K562 (cell line): ENCODE data around the gene GADL1. TPM values are rescaled to one million over a fixed set of nuclear protein-coding genes. Genes with fewer than 3 reads are reported as not detected.

Experiments used
- ATAC-seq: fragments of 200-7000 bp; cut with Tn5 transposase; 3 replicates; pipeline ENCODE4 v1.9.1; 2020; ENCODE audit warnings: moderate library complexity
- BruUV-seq: library from RNA; stranded (reverse); fragments of 400-500 nt; replicated peaks from 2 replicates; lab custom pipeline; 2021; lab: Mats Ljungman, UMichigan
- CTCF ChIA-PET: fragments of 300-600 bp; formaldehyde crosslinking; extraction: SDS; loops from one replicate; lab custom pipeline; 2021; ENCODE audit warnings: low intra/inter-chr PET ratio; lab: Yijun Ruan, JAX
- POLR2A ChIA-PET: fragments of 300-600, 350-650 bp; sonication (Branson Sonifier 250); formaldehyde crosslinking; extraction: SDS; loops from one replicate; lab custom pipeline; 2021; ENCODE audit warnings: antibody characterized with exemption, inconsistent platforms; lab: Yijun Ruan, JAX
- DNase-seq, 4 experiments: peaks; one replicate each; pipeline versions ENCODE4 v3.0.0 to v3.0.0-alpha.2; 2011 to 2018; ENCODE audit warnings: low spot score in 3 of 4, mixed read lengths in 3 of 4; ENCODE audit errors: extremely low read depth in 1 of 4
- FAIRE-seq: peaks from 2 replicates; lab custom pipeline; 2011; peaks lifted over from hg19 to GRCh38; lab: Jason Lieb, UNC
- H2AFZ ChIP-seq: 2 replicates; pipeline ENCODE4 v1.6.0; 2011; ENCODE audit warnings: low read depth, low read length, control low read depth, inconsistent platforms
- H3K27ac ChIP-seq: fragments of 200-600 bp; 3 replicates; pipeline ENCODE4 v1.8.0; 2011; ENCODE audit warnings: low read depth, mild to moderate bottlenecking, control low read depth, inconsistent platforms, low read length, moderate library complexity, mixed read lengths; ENCODE audit errors: extremely low read depth
- H3K27me3 ChIP-seq, 2 experiments: fragments of 300-600 bp in 1 of 2; 2 replicates in 1 of 2; 3 replicates in 1 of 2; pipeline versions ENCODE4 v1.6.0 to v1.8.0; 2011; ENCODE audit warnings: inconsistent platforms in 2 of 2, low read length in 2 of 2, mild to moderate bottlenecking in 1 of 2, mixed read lengths in 1 of 2, moderate library complexity in 1 of 2; ENCODE audit not compliant: control insufficient read depth in 2 of 2, insufficient read depth in 2 of 2
- H3K36me3 ChIP-seq: fragments of 300-600 bp; 3 replicates; pipeline ENCODE4 v1.8.0; 2011; ENCODE audit warnings: mild to moderate bottlenecking, low read length, inconsistent platforms; ENCODE audit not compliant: control insufficient read depth, insufficient read depth
- H3K4me1 ChIP-seq, 2 experiments: fragments of 200-600 bp in 1 of 2; replicated peaks in 1 of 2; 2 replicates in 1 of 2; 3 replicates in 1 of 2; pipeline versions ENCODE4 v1.5.1 to v1.8.0; 2011; ENCODE audit warnings: inconsistent platforms in 2 of 2, low read length in 2 of 2, mild to moderate bottlenecking in 1 of 2, mixed read lengths in 1 of 2, moderate library complexity in 1 of 2; ENCODE audit not compliant: control insufficient read depth in 2 of 2, insufficient read depth in 2 of 2
- H3K4me2 ChIP-seq: 2 replicates; pipeline ENCODE4 v1.6.1; 2011; ENCODE audit warnings: low read length, control low read depth, inconsistent platforms, mixed read lengths; ENCODE audit not compliant: insufficient read depth
- H3K4me3 ChIP-seq: fragments of 200-600 bp; sonication (generic), shearing (Covaris generic); 2 replicates; pipeline ENCODE4 v1.5.1; 2016; ENCODE audit warnings: control low read depth, inconsistent platforms
- H3K79me2 ChIP-seq: fragments of 200-600 bp; 3 replicates; pipeline ENCODE4 v1.8.0; 2011; ENCODE audit warnings: low read length, inconsistent platforms; ENCODE audit not compliant: control insufficient read depth, insufficient read depth
- H3K9ac ChIP-seq, 2 experiments: 2 replicates each; pipeline versions ENCODE4 v1.6.0 to v1.6.1; 2011; ENCODE audit warnings: low read depth in 2 of 2, low read length in 2 of 2, control low read depth in 1 of 2, inconsistent platforms in 1 of 2, mild to moderate bottlenecking in 1 of 2, mixed read lengths in 1 of 2; ENCODE audit not compliant: insufficient read depth in 1 of 2
- H3K9me1 ChIP-seq: one replicate; pipeline ENCODE4 v1.6.0; 2011; ENCODE audit warnings: inconsistent platforms, mild to moderate bottlenecking, low read length, moderate library complexity; ENCODE audit not compliant: control insufficient read depth, insufficient read depth
- H3K9me3 ChIP-seq: replicated peaks from 2 replicates; pipeline ENCODE4 v1.5.1; 2011; ENCODE audit warnings: low read depth, low read length, inconsistent platforms; ENCODE audit not compliant: control insufficient read depth, insufficient read depth
- H4K20me1 ChIP-seq: replicated peaks from 2 replicates; pipeline ENCODE4 v1.6.1; 2011; ENCODE audit warnings: low read length, inconsistent platforms, mixed read lengths; ENCODE audit not compliant: control insufficient read depth, insufficient read depth
- CEBPG ChIP-seq, 3 experiments: fragments of 200-800 bp in 1 of 3; sonication (Bioruptor generic) in 1 of 3; sonication (generic) in 1 of 3; formaldehyde crosslinking in 1 of 3; IDR thresholded peaks in 2 of 3; conservative IDR thresholded peaks in 1 of 3; 2 replicates each; pipeline versions ENCODE4 v1.6.1 to v1.8.0; 2016 to 2022; ENCODE audit warnings: missing compliant biosample characterization in 2 of 3, missing genetic modification characterization in 2 of 3, mild to moderate bottlenecking in 1 of 3, missing genetic modification reagents in 1 of 3
- SIN3A ChIP-seq, 2 experiments: fragments of 150-350 bp in 1 of 2; IDR thresholded peaks; 2 replicates each; pipeline ENCODE4 v1.6.1; 2011 to 2016; ENCODE audit warnings: borderline replicate concordance in 2 of 2, low read depth in 2 of 2, low read length in 2 of 2, mild to moderate bottlenecking in 2 of 2, moderate library complexity in 2 of 2; ENCODE audit not compliant: control insufficient read depth in 1 of 2
- SMARCC2 ChIP-seq: fragments of 450-650 bp; IDR thresholded peaks from 2 replicates; pipeline ENCODE4 v1.6.1; 2017; ENCODE audit warnings: antibody characterized with exemption, moderate library complexity, mild to moderate bottlenecking, low read depth
- SRF ChIP-seq, 2 experiments: fragments of 250-450, 450-650 bp in 1 of 2; sonication (Bioruptor Pico) in 1 of 2; sonication (generic) in 1 of 2; formaldehyde crosslinking; IDR thresholded peaks; 2 replicates each; pipeline versions ENCODE4 v1.5.0 to v1.5.1; 2020 to 2022; ENCODE audit warnings: mild to moderate bottlenecking in 1 of 2, missing genetic modification reagents in 1 of 2
- WGBS: fragments of 100-300 bp; shearing (Covaris generic); methylation state at CpG from one replicate; pipeline ENCODE4 v1.1.6; 2016; ENCODE audit warnings: low coverage, mixed read lengths; ENCODE audit not compliant: insufficient coverage; ENCODE audit errors: missing lambda C conversion rate; 5-methylcytosine and 5-hydroxymethylcytosine counted together
- in situ Hi-C: fragments of 300-500 bp; cut with MboI; formaldehyde crosslinking; loops from 4 replicates; pipeline ENCODE4 v1.15.0; 2018; ENCODE audit warnings: inconsistent platforms, mixed read lengths
- intact Hi-C: fragments of 100-400 bp; cut with micrococcal nuclease; formaldehyde crosslinking; loops from 2 replicates; pipeline ENCODE4 v1.14.2; 2022
- polyA plus RNA-seq, 8 experiments: library from polyadenylated mRNA; depleted of rRNA in 4 of 8; stranded (reverse) in 5 of 8; unstranded in 3 of 8; fragments of >200 nt; fragmentation: Nextera tagmentation in 2 of 8; fragmentation: Illumina TruSeq in 1 of 8; extraction: Ambion mirVana in 2 of 8; extraction: Trizol in 1 of 8; gene quantifications; 2 replicates each; pipeline versions ENCODE4 v1.2.1 to v1.2.3, GENCODE V29; 2011 to 2014; ENCODE audit warnings: inconsistent platforms in 1 of 8, missing spikeins in 1 of 8
- total RNA-seq, 7 experiments: library from RNA; depleted of rRNA in 6 of 7; stranded (reverse); fragments of >200 nt in 6 of 7; fragmentation: Illumina TruSeq in 2 of 7; extraction: Trizol in 2 of 7; gene quantifications; 2 replicates each; pipeline versions ENCODE4 v1.2.1 to v1.2.3, GENCODE V29; 2011 to 2021; ENCODE audit warnings: low replicate concordance in 1 of 7
- TF ChIP-seq, protein P1 (sequence below): fragments of 450-650 bp; formaldehyde crosslinking; IDR thresholded peaks from 2 replicates; pipeline ENCODE4 v1.4.0; 2020; ENCODE audit warnings: mild to moderate bottlenecking

GADL1 gene
- total and polyA plus RNA-seq, 9 of the 15 experiments (the other 6 are each of a cell fraction or from before 2014, with no cell fraction given) = 0.07 TPM; not detected in 8

DNA sequence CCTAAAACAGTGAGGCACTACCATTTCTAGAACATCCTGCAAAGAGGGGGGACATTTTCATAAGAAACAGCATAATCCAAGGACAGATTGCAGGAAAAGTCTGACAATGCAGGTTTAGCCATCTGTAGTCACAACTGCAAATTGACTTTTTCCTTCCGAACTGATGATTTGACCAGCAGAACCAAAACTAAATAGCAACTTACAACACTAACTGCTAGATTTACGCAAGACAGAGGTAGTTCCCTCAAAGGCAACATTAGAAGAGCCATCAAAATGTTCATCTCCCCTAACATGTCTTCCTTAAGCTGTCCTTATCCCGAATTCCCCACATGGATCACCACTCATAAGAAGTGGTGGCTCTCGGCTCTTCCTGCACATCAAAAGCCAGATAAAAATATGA, 129.6 kb downstream of the GADL1 start:
- POLR2A ChIA-PET = interaction anchor here (0.6 kb wide), 1 partner anchor 930 kb away, joined by 3 read pairs; no protein-coding TSS in a partner anchor
- Histone ChIP-seq H3K9me1 (no peaks in the 10 kb centered on the region), H3K4me2 (no peak overlapping the region)
- TF ChIP-seq CEBPG (CRISPR knock-in tag; IDR thresholded peaks at IDR 0.05) (no peak), CEBPG (tag; conservative IDR thresholded peaks at IDR 0.05 in 1 of 2, IDR thresholded peaks at IDR 0.05 in 1 of 2) (no peak), SMARCC2 (no peak), SIN3A (IDR thresholded peaks at IDR 0.05; ENCODE audit: borderline replicate concordance in 2 of 2, control insufficient read depth in 1 of 2, low read depth in 2 of 2, low read length in 2 of 2) (no peak), SRF (CRISPR knock-in tag; IDR thresholded peaks at IDR 0.05) (no peak)
- TF ChIP-seq, protein P1, sequence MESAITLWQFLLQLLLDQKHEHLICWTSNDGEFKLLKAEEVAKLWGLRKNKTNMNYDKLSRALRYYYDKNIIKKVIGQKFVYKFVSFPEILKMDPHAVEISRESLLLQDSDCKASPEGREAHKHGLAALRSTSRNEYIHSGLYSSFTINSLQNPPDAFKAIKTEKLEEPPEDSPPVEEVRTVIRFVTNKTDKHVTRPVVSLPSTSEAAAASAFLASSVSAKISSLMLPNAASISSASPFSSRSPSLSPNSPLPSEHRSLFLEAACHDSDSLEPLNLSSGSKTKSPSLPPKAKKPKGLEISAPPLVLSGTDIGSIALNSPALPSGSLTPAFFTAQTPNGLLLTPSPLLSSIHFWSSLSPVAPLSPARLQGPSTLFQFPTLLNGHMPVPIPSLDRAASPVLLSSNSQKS (CRISPR knock-in tag) = no peak
- TF ChIP-seq, all 486 proteins: peak for 0
- no peak overlapping the region for H2AFZ ChIP-seq
- no TSS peak for BruUV-seq
- no peaks in the 10 kb centered on the region for H3K36me3 ChIP-seq
- CTCF ChIA-PET = no interaction called here
- H3K9ac ChIP-seq = no peak overlapping the region
- ATAC-seq (no peak), FAIRE-seq (no peak), DNase-seq (no peak)
- in situ Hi-C loops (no loop called here), intact Hi-C loops (no loop called here)
- H3K4me1 ChIP-seq = no peaks in the 10 kb centered on the region
- no peaks in the 10 kb centered on the region for H3K9me3 ChIP-seq
- H3K4me3 ChIP-seq = no peak overlapping the region
- 0% methylated on average over 4 of the region's 4 CpGs for WGBS
- H3K27ac ChIP-seq = no peak overlapping the region
- no peaks in the 10 kb centered on the region for H3K27me3 ChIP-seq
- no peaks in the 10 kb centered on the region for H4K20me1 ChIP-seq
- no peaks in the 10 kb centered on the region for H3K79me2 ChIP-seq
